Skeletal muscle tissue (tissue), 4 donors: ENCODE results near the gene KIFC3. TPM values are rescaled to one million over a fixed set of nuclear protein-coding genes. Genes with fewer than 3 reads are reported as not detected.
A peak's percentile ranks its signal among the peaks of the same experiment; 100 is the strongest.
"Not testable (repeated sequence)": the region's sequence is repeated elsewhere in the genome, so short reads cannot be mapped to it uniquely, and the experiment has no call there.

Experiments used
- H3K27ac ChIP-seq: one replicate; pipeline ENCODE4 v1.7.0; 2013; ENCODE audit warnings: mild to moderate bottlenecking, low read depth, low read length, inconsistent platforms
- H3K27me3 ChIP-seq, 3 donors: one replicate each; pipeline ENCODE4 v1.7.0; 2013; ENCODE audit warnings: low read length in 3 of 3; ENCODE audit not compliant: control insufficient read depth in 3 of 3, insufficient read depth in 3 of 3
- H3K36me3 ChIP-seq, 3 donors: one replicate each; pipeline ENCODE4 v1.7.0; 2013; ENCODE audit warnings: low read length in 3 of 3; ENCODE audit not compliant: control insufficient read depth in 3 of 3, insufficient read depth in 3 of 3
- H3K4me1 ChIP-seq, 3 donors: one replicate each; pipeline ENCODE4 v1.7.0; 2013; ENCODE audit warnings: low read length in 3 of 3, mild to moderate bottlenecking in 3 of 3; ENCODE audit not compliant: control insufficient read depth in 3 of 3, insufficient read depth in 3 of 3
- H3K4me3 ChIP-seq, 3 donors: one replicate each; pipeline ENCODE4 v1.7.0; 2013; ENCODE audit warnings: low read length in 3 of 3
- H3K9ac ChIP-seq, 3 donors: one replicate each; pipeline ENCODE4 v1.7.0; 2013; ENCODE audit warnings: low read length in 3 of 3, mild to moderate bottlenecking in 3 of 3, moderate library complexity in 2 of 3, low read depth in 1 of 3
- H3K9me3 ChIP-seq, 3 donors: one replicate each; pipeline ENCODE4 v1.7.0; 2013; ENCODE audit warnings: low read length in 3 of 3; ENCODE audit not compliant: control insufficient read depth in 3 of 3
- total RNA-seq: library from RNA; depleted of rRNA; stranded (reverse); fragments of >200 nt; gene quantifications from one replicate; pipeline ENCODE4 v1.2.3, GENCODE V29; 2014
- donor health status: Osteomylitis.

KIFC3 gene, protein sequence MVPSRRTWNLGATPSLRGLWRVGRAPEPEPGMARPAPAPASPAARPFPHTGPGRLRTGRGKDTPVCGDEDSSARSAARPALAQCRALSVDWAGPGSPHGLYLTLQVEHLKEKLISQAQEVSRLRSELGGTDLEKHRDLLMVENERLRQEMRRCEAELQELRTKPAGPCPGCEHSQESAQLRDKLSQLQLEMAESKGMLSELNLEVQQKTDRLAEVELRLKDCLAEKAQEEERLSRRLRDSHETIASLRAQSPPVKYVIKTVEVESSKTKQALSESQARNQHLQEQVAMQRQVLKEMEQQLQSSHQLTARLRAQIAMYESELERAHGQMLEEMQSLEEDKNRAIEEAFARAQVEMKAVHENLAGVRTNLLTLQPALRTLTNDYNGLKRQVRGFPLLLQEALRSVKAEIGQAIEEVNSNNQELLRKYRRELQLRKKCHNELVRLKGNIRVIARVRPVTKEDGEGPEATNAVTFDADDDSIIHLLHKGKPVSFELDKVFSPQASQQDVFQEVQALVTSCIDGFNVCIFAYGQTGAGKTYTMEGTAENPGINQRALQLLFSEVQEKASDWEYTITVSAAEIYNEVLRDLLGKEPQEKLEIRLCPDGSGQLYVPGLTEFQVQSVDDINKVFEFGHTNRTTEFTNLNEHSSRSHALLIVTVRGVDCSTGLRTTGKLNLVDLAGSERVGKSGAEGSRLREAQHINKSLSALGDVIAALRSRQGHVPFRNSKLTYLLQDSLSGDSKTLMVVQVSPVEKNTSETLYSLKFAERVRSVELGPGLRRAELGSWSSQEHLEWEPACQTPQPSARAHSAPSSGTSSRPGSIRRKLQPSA
- 9.9 TPM for total RNA-seq

DNA sequence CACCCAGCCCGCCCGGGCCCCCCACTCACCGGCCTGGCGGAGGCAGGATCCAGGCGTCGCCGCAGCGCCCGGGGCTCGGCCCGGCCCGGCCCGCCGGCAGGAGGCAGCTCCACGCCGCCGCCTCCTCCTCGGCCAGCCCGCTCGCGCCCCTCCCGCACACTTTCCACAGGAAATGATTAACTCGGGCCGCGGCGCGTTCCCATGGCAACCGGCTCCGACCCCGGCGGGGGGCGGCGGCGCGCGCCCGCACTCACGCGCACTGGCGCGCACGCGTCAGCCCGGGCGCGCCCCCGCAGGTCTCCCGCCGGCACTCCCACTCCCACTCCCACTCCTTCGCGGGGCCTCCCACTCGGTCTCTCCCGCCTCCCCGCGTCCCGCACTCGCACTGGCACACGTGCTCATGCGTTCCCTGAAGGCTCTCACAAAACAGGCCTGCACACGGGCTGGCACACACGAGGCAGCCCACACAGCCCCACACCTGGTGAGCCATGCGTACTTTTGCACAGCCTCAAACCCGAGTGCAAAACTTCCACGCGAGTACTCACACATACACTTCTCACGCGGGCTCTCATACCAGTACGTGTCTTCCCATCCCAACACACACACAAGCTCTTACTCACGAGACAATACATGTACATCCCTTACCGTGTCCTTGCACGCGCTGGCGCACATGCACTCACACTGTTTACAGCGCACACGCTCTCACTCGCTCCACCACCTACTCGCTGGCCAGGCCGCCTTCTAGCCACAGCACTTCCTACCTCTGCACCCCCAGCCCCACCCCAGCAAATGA, at the start of gene KIFC3:
TSS of gene KIFC3 (minus strand) at position 151 of the 793 bp plus-strand sequence. CDS start 4,248 bp downstream, outside the sequence.
- Histone ChIP-seq H3K9ac (peak within 1 kb of the TSS; percentile 59 to 75 (median 74)), H3K4me3 (peak within 1 kb of the TSS; percentile 62 to 70 (median 62)), H3K9me3 (no peaks in the 10 kb centered on the region), H3K27me3 (no peaks in the 10 kb centered on the region), H3K36me3 (no peaks in the 10 kb centered on the region), H3K27ac (peak within 1 kb of the TSS; percentile 49), H3K4me1 (peaks cover 54 to 61% (median 57%) of the 10 kb centered on the region in 3 donors)

DNA sequence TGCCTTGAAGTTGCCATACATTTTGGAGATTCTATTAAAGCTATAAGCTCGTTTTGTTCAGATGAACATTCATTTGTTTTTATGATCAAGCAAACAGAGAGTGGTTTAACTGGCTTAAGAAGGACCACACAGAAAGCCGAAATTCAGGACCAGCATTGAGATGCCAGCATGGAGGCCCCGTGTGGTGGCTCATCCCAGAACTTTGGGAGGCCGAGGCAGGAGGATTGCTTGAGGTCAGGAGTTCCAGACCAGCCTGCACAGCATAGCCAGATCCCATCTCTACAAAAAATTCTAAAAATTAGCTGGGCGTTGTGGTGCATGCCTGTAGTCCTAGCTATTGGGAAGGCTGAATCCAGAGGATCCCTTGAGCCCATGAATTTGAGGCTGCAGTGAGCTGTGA, 45.9 kb upstream of the KIFC3 start:
- H3K27me3 ChIP-seq = no peaks in the 10 kb centered on the region
- no peak overlapping the region for H3K27ac ChIP-seq
- H3K36me3 ChIP-seq = no peaks in the 10 kb centered on the region

DNA sequence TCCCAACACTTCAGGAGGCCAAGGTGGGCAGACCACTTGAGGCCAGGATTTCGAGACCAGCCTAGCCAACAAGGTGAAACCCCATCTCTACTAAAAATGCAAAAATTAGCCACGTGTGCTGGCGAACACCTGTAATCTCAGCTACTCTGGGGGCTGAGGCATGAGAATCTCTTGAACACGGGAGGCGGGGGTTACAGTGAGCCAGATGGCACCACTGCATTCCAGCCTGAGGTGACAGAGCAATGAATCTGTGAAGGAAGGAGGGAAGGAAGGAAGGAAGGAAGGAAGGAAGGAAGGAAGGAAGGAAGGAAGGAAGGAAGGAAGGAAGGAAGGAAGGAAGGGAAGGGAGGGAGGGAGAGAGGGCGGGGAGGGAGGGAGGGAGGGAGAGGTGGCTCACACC, 44.6 kb upstream of the KIFC3 start:
- H3K9me3 ChIP-seq, H3K36me3 ChIP-seq, H3K4me1 ChIP-seq, H3K4me3 ChIP-seq, H3K27ac ChIP-seq, H3K27me3 ChIP-seq, H3K9ac ChIP-seq: not testable (repeated sequence)

More for the DNA sequence above, 45.9 kb upstream of the KIFC3 start:
- H3K9me3 ChIP-seq = no peaks in the 10 kb centered on the region
- H3K4me3 ChIP-seq = no peak overlapping the region
- no peaks in the 10 kb centered on the region for H3K4me1 ChIP-seq
- no peak overlapping the region for H3K9ac ChIP-seq

DNA sequence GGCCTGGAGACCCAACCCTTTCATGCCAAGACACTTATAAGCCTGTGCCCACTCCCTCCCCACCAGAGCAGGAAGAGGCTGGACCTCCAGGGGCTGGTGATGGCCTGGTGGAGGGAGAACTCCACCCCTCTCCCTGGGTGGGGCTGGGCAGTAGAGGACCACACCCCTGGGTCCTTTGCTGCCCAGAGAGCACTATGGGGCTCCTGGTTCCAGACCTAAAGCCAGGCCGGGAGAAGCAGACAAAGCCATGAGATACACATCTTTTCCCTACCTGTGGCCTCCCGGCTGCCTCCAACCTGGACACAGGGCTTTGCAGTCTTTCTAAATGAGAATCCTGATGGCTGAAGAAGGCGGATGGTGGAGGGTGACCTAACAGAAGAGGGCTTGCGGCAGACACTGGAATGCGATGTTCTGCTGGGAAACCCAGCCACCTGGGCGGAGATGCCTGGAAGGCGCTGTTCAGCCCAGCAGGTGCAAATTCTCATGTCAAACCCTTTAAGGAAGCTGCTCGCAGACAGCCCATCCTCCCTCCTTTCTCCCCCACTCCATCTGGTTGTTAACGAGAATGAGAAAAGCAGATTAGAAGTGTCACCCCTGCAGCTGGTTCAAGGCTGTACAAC, 43.9 kb upstream of the KIFC3 start:
- Histone ChIP-seq H3K27me3 (no peaks in the 10 kb centered on the region), H3K9ac (no peak overlapping the region), H3K9me3 (no peaks in the 10 kb centered on the region), H3K36me3 (no peaks in the 10 kb centered on the region), H3K27ac (no peak overlapping the region), H3K4me1 (no peaks in the 10 kb centered on the region), H3K4me3 (no peak overlapping the region)

DNA sequence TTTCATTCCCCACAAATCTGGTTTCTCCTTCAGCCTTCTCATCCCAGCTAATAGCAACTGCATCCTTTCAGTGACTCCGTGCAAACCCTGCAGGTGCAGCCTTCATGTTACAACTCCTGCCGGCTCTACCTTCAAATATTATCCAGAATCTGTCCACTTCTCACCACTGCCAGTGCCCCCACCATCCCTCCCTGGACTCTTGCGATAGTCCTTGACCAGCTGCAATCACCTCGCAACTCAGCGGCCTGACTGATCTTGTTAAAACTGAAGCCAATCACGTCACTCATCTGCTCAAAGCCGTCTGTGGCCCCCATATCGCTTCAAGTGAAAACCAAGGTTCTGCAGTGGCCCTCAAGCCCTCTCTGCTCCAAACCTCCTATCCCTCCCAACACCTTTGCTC, 42.8 kb upstream of the KIFC3 start:
- Histone ChIP-seq H3K4me1 (no peaks in the 10 kb centered on the region), H3K27ac (no peak overlapping the region), H3K9ac (no peak overlapping the region), H3K4me3 (no peak overlapping the region), H3K36me3 (no peaks in the 10 kb centered on the region), H3K27me3 (no peaks in the 10 kb centered on the region), H3K9me3 (no peaks in the 10 kb centered on the region)

DNA sequence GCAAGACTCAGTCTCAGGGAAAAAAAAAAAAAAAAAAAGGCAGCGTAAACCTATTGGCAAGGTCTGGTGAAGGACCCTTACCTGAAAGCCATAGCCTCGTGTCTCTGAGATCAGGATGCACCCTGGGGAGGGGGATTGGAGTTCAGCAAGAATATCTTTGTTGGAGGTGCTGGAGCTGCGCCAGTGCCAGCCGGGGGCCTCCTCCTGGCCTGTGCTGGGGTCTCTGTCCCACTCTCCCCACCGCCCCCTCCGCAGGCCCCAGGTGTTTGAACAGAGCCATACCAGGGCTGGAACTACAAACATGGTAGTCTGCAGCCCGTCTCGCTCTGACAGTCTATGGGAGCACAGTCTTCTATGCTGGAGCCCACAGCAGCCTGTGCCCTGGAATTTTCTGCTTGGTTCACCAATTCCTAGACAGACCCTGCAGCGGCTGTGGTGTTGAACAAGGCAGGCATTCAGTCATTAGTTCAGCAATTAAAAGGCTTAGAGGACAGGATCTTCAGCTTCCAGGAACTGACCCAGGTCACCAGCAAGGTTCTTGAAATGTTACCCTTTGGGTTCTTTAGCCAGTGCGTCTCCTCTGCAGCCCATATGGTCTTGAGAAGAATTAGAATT, 42.2 kb upstream of the KIFC3 start:
- Histone ChIP-seq H3K27me3 (no peaks in the 10 kb centered on the region), H3K4me1 (no peaks in the 10 kb centered on the region), H3K9me3 (no peaks in the 10 kb centered on the region), H3K36me3 (no peaks in the 10 kb centered on the region), H3K9ac (no peak overlapping the region), H3K4me3 (no peak overlapping the region), H3K27ac (no peak overlapping the region)

DNA sequence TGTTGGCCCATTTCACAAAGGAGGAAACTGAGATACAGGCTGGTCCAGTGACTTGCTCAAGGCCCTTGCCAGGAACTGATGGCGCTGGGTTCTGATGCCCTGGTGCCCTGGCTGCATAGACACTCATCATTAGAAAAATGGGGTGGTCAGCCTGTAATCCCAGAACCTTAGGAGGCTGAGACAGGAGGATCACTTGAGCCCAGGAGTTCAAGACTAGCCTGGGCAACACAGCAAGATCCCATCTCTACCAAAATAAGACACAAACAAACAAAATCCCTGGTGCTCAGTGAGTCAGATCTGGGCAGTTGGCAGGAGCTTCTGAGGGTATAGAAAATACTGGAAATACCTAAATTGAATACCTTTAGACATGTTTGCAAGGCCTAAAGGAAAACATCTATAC, 41.1 kb upstream of the KIFC3 start:
- Histone ChIP-seq H3K27me3 (no peaks in the 10 kb centered on the region), H3K4me1 (no peaks in the 10 kb centered on the region), H3K36me3 (no peaks in the 10 kb centered on the region), H3K4me3 (no peak overlapping the region), H3K9me3 (no peaks in the 10 kb centered on the region), H3K27ac (no peak overlapping the region), H3K9ac (no peak overlapping the region)

DNA sequence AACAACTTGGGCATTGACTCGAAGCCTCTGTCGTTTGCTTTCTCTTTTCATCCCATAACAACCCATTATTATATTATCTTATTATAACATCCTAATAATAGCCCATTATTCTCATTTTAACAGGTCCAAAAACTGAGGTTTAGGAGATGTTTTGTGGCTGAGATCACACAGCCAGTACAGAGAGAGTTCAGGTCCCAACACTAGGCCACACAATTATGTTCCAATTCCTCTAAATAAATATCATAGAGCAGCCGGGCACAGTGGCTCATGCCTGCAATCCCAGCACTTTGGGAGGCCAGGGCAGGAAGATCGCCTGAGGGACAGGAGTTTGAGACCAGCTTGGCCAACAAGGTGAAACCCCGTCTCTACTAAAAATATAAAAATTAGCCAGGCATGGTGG, 40.3 kb upstream of the KIFC3 start:
- H3K36me3 ChIP-seq = no peaks in the 10 kb centered on the region
- H3K9ac ChIP-seq = no peak overlapping the region
- no peak overlapping the region for H3K4me3 ChIP-seq
- H3K4me1 ChIP-seq = no peaks in the 10 kb centered on the region
- H3K27me3 ChIP-seq = peaks cover 0 to 5% (median 0%) of the 10 kb centered on the region in 3 donors
- no peak overlapping the region for H3K27ac ChIP-seq
- no peaks in the 10 kb centered on the region for H3K9me3 ChIP-seq

DNA sequence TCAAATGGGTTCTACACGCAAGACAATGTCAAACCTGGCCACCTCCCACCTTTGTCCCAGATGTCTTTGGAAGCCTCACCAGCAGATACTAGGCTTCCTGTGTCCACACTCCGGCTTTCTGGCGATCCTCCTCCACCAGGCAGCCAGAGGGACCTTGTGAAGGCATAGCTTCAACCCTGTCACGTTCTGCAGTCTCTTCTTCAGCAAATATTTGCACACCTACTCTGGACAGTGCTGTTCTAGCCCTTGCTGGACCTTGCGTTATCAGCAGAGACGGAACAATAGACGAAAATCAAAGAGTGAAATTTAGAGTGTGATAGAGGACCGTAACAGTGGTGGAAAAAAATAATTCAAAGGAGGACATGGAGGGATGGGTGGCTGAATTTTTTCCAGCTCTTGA, 38.5 kb upstream of the KIFC3 start:
- Histone ChIP-seq H3K36me3 (no peaks in the 10 kb centered on the region), H3K27me3 (peaks cover 0 to 5% (median 0%) of the 10 kb centered on the region in 3 donors), H3K9me3 (no peaks in the 10 kb centered on the region), H3K4me3 (no peak overlapping the region), H3K4me1 (no peaks in the 10 kb centered on the region), H3K27ac (no peak overlapping the region), H3K9ac (no peak overlapping the region)
